OCI-LY3 (cell line): Measurements from ENCODE around the gene USP32.

ENCODE experiments used
- H2AFZ ChIP-seq: fragments of 200-600, 300-600 bp; shearing (Covaris generic); 2 replicates; pipeline ENCODE4 v1.6.0; 2014; ENCODE audit warnings: antibody characterized with exemption, low read depth, low read length
- H3K27ac ChIP-seq: fragments of 200-600, 300-600 bp; sonication (generic); 2 replicates; pipeline ENCODE4 v1.5.1; 2014; ENCODE audit warnings: mild to moderate bottlenecking, low read length, moderate library complexity, mixed read lengths
- H3K27me3 ChIP-seq: fragments of 200-600, 300-600 bp; sonication (generic); 2 replicates; pipeline ENCODE4 v1.6.1; 2014; ENCODE audit warnings: low read depth, low read length, mixed read lengths
- H3K36me3 ChIP-seq: fragments of 200-600, 300-600 bp; sonication (generic); replicated peaks from 2 replicates; pipeline ENCODE3; 2014; ENCODE audit warnings: low read depth, low read length, mixed read lengths
- H3K4me1 ChIP-seq: fragments of 300-600, 200-600 bp; sonication (generic); 2 replicates; pipeline ENCODE4 v1.6.1; 2014; ENCODE audit warnings: low read length, mixed read lengths
- H3K4me2 ChIP-seq: fragments of 200-600, 300-600 bp; sonication (generic); 2 replicates; pipeline ENCODE4 v1.6.1; 2014; ENCODE audit warnings: low read length, mixed read lengths
- H3K4me3 ChIP-seq: fragments of 300-600, 200-600 bp; sonication (generic); 2 replicates; pipeline ENCODE4 v1.5.1; 2014; ENCODE audit warnings: antibody characterized with exemption, mild to moderate bottlenecking, low read length, moderate library complexity
- H3K79me2 ChIP-seq: fragments of 300-600, 200-600 bp; shearing (Covaris generic); 2 replicates; pipeline ENCODE4 v1.6.1; 2014; ENCODE audit warnings: mild to moderate bottlenecking, low read length, mixed read lengths
- H3K9ac ChIP-seq: fragments of 300-600, 200-600 bp; shearing (Covaris generic); 2 replicates; pipeline ENCODE4 v1.6.0; 2014; ENCODE audit warnings: mild to moderate bottlenecking, low read length, moderate library complexity
- H3K9me3 ChIP-seq: fragments of 200-600, 300-600 bp; shearing (Covaris generic); 2 replicates; pipeline ENCODE4 v1.6.1; 2014; ENCODE audit warnings: low read length, mixed read lengths; ENCODE audit not compliant: insufficient read depth
- H4K20me1 ChIP-seq: fragments of 200-600, 300-600 bp; sonication (generic); 2 replicates; pipeline ENCODE4 v1.6.1; 2016; ENCODE audit warnings: low read length, mixed read lengths; ENCODE audit not compliant: insufficient read depth
- EZH2phosphoT487 ChIP-seq: fragments of 200-600 bp; shearing (Covaris generic); IDR thresholded peaks from 2 replicates; pipeline ENCODE4 v1.6.1; 2018; ENCODE audit warnings: antibody characterized with exemption, mixed run types, low read depth
- TF ChIP-seq, protein P1 (sequence below): fragments of 200-600, 300-600 bp; sonication (generic); IDR thresholded peaks from 2 replicates; pipeline ENCODE4 v1.5.1; 2014; ENCODE audit warnings: antibody characterized with exemption, low read length, low read depth

Gene USP32

DNA sequence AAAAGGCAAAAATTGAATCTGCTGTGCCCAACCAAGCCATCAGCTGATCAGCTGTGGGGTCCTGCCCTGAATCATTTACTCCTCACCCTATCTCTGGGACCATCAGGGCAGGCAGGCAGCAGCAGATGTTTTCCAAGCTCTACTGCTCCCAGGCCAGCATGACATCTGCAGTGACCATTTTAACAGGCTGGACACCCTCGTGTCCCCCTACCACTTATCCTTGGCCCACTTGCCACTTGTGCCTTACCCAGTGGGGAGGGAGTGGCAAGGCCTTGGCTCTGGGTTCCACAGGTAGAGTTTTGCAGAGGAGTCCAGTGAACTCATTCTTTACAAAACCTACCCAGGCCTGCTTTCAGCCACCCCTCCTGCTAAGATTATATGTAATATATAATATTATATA lies 254.2 kb downstream of the USP32 start:
- Histone ChIP-seq H4K20me1 (no peaks in the 10 kb centered on the region), H3K27ac (no peak overlapping the region), H3K4me2 (no peak overlapping the region), H3K9me3 (no peaks in the 10 kb centered on the region), H3K79me2 (no peaks in the 10 kb centered on the region), H3K27me3 (peaks cover 3% of the 10 kb centered on the region; the same call in 1 of the 2 replicates), H3K36me3 (no peaks in the 10 kb centered on the region), H2AFZ (no peak overlapping the region), H3K9ac (no peak overlapping the region), H3K4me1 (peaks cover 6% of the 10 kb centered on the region), H3K4me3 (no peak overlapping the region)
- no peak for TF ChIP-seq EZH2phosphoT487
- TF ChIP-seq, protein P1, sequence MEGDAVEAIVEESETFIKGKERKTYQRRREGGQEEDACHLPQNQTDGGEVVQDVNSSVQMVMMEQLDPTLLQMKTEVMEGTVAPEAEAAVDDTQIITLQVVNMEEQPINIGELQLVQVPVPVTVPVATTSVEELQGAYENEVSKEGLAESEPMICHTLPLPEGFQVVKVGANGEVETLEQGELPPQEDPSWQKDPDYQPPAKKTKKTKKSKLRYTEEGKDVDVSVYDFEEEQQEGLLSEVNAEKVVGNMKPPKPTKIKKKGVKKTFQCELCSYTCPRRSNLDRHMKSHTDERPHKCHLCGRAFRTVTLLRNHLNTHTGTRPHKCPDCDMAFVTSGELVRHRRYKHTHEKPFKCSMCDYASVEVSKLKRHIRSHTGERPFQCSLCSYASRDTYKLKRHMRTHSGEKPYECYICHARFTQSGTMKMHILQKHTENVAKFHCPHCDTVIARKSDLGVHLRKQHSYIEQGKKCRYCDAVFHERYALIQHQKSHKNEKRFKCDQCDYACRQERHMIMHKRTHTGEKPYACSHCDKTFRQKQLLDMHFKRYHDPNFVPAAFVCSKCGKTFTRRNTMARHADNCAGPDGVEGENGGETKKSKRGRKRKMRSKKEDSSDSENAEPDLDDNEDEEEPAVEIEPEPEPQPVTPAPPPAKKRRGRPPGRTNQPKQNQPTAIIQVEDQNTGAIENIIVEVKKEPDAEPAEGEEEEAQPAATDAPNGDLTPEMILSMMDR, result no peak

DNA sequence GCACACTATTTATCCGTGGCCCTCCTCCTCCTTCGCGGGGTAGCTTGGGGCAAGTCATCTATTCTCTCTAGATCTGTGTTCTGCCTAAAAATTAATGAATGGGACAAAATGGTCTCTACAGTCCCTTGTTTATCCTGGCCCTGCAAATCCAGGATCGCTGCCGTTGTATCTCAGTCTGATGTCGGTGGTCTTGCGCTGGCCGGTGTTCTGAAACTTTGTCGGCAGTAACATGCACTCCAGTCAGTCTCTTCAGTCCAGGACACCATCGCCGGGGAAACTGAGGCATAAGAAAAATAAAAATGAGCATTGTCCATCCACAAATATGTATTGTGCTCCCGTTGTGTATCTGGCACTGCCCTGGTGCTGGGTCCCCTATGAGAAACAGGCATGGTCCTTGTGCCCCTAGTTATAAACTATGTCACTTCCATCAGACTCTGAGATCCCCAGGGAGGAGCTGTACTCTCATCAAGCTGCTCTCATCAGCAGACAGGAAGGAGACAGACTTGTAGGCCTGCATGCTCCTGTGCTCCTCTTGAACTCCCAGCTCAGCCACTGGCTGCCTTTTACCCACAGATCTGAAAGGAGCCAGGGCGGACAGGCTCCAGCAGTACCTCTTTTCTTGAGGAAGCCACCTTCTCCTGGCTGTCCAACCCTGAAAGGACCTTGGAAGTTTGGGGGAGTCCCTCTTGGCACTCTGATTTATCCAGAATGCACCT lies 255.8 kb downstream of the USP32 start:
- TF ChIP-seq EZH2phosphoT487, result no peak
- TF ChIP-seq, protein P1, result no peak
- Histone ChIP-seq H3K79me2 (no peaks in the 10 kb centered on the region), H3K9ac (no peak overlapping the region), H3K4me3 (peak overlapping the region; percentile 81), H4K20me1 (no peaks in the 10 kb centered on the region), H2AFZ (peak overlapping the region; percentile 72; the same call in 1 of the 2 replicates), H3K4me1 (no peaks in the 10 kb centered on the region), H3K27ac (no peak overlapping the region), H3K4me2 (peak overlapping the region; percentile 67), H3K36me3 (no peaks in the 10 kb centered on the region), H3K9me3 (no peaks in the 10 kb centered on the region), H3K27me3 (peaks cover 3% of the 10 kb centered on the region; the same call in 1 of the 2 replicates)

DNA sequence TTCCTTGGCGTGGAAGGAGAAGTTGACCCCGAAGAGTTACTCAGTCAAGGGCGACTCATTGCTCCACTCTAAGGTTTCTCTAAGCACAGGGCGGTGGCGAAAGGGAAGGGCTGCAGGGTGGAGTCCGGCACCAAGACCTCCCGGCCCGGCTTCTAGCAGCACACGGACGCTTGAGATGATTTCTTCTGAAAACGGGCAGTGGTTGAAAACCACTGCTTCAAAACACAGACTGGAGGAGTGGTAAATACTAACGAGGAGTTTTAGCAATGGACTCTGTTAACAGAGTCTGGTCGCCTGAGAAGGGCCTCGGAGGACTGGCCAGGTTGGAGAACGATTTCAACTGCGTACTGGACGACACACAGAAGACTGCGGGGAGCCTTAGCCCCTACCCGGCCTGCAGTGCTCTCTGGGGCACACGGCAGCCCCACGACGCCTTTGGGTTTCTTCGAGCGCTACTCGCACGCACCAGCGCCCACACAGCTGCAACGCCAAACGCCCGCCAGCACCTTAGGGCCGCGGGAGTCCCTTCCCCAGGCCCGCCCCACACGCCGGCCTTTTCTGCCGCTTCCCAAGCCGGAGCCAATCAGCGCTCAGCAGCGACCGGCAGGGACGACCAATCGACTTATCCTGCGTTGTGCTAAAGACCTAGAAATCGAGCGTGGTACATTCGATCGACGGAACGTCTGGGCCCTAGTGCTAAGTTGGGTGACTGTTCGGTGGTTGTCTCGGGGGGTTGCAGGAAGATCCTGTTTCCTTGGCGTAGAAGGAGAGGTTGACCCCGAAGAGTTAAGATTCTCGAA lies 256.6 kb downstream of the USP32 start:
- no peak for TF ChIP-seq EZH2phosphoT487
- TF ChIP-seq, protein P1, result no peak
- H3K4me2 ChIP-seq, result peak overlapping the region; percentile 67
- peak overlapping the region; percentile 81 for H3K4me3 ChIP-seq
- H4K20me1 ChIP-seq, result no peaks in the 10 kb centered on the region
- H3K9ac ChIP-seq, result peak overlapping the region; percentile 48
- H3K4me1 ChIP-seq, result no peaks in the 10 kb centered on the region
- no peaks in the 10 kb centered on the region for H3K79me2 ChIP-seq
- no peak overlapping the region for H3K27ac ChIP-seq
- H2AFZ ChIP-seq, result peak overlapping the region; percentile 72
- peaks cover 3% of the 10 kb centered on the region; the same call in 1 of the 2 replicates for H3K27me3 ChIP-seq
- no peaks in the 10 kb centered on the region for H3K9me3 ChIP-seq
- H3K36me3 ChIP-seq, result no peaks in the 10 kb centered on the region
